Measurements from ENCODE around the gene EIF3D. TPM values are rescaled to one million over a fixed set of nuclear protein-coding genes. Genes with fewer than 3 reads are reported as not detected.
A peak's percentile ranks its signal among the peaks of the same experiment; 100 is the strongest.
"Not testable (repeated sequence)": the region's sequence is repeated elsewhere in the genome, so short reads cannot be mapped to it uniquely, and the experiment has no call there.

Gene EIF3D
- polyA plus RNA-seq, 3 donors: 261 to 323 (median 296) TPM

DNA sequence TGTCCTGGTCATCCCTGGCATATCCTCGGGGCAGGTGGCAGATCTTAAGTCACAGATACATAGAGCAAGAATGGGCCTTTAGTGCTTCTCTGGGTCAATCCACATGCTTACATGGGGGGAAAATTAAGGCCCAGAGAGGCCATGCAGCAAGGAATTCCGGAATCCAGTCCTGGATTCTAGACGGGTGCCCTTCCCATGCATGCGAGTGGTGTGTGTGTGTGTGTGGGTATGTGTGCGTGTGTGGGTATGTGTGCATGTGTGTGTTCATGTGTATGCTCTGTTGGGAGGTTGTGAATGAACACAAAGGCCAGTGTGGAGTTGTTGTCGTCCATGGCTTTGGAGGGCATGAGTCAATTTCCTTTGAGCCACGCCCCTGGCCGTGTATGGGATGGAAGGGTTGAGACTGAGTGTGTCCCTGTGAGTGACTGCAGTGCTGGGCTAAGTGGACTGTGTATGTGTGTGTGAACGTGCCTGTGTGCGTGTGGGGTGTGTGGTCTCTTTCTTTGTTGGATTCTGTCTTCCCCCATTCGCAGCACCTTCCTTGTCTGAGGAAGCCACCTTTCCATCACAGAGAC lies 33.4 kb upstream of the EIF3D start:
- DNase-seq: no peak

DNA sequence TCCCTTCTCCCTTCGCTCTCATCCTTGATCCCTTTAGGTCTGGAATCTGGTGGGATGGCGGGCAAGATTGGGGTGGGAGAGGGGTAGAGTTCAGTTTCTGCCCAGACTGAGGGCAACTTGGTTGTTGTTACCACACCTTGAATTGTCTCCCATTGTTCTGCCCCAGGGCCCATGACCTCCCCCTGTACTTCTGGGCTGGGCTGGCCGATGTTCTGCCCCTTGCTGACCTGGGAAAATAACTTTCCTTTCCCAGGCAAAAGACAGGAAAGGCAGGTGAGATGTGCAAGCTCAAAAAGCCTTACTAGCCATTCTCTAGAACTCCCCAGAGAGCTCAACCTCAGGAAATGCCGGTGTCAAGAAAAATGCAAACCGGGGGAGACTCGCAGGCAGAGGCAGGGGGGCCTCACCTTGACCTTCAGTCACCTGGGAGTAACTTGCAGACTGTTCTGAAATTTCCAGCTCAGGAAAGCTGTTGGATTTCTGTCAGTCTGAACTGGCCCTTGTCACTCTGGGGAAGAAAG lies 32.4 kb upstream of the EIF3D start:
- DNase-seq: no peak

DNA sequence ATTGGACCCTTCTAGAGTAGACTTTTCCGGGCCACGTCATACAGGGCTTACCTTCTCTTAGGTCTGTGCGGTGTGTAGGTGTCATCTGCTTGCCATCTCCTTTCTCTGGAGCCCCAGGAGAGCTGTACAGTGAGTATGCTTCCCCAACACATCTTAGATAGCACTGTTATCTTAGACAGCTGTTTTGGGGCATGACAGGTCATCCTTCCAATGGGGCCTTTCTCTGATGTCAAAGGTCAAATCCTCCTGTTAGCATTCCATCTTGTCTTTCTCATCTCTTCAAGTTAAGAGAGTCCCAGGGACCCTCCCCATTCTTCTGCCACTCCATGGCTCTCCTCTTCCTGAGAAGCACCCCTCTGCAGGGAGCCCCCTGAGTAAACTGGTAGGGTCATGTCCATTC lies 31.0 kb upstream of the EIF3D start:
- no peak for DNase-seq

DNA sequence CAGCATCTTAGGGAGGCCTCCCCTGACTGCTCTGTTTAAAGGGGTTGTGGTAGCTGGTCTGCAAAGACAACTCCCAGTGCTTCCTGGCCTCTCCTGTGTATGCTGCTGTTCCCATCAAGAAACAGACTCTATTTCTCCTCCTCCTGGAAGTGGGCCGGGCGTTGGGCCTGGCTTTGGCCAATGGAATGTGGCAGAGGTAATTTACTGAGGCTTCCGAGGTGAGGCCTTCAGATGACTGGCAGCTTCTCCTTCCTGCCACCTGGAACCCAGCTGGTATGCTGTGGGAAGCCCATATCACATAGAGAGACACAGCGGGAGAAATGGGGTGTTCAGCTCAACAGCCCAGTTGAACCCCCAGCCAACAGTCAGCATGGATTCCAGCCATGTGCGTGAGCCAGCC lies 25.1 kb upstream of the EIF3D start:
- DNase-seq: no peak

DNA sequence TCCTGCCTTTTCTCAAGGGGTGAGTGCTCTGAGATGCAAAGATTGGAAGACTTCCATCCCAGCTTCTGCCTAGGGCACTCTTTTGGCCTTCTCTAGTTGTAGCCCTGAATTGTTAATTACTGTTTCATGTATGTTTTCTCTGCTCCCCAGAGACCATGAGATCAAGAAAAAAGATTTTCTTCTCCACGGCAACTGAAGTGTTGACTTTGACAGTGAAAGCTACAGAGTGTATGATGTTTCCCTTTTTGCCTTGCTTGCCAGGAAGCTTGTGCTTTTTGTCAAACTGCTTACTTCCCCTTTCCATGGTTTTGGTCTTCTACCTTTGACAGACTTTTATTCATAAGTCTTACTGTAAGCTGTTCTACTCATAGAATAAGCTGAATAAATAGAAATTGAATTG lies 23.3 kb upstream of the EIF3D start:
- DNase-seq: no peak

DNA sequence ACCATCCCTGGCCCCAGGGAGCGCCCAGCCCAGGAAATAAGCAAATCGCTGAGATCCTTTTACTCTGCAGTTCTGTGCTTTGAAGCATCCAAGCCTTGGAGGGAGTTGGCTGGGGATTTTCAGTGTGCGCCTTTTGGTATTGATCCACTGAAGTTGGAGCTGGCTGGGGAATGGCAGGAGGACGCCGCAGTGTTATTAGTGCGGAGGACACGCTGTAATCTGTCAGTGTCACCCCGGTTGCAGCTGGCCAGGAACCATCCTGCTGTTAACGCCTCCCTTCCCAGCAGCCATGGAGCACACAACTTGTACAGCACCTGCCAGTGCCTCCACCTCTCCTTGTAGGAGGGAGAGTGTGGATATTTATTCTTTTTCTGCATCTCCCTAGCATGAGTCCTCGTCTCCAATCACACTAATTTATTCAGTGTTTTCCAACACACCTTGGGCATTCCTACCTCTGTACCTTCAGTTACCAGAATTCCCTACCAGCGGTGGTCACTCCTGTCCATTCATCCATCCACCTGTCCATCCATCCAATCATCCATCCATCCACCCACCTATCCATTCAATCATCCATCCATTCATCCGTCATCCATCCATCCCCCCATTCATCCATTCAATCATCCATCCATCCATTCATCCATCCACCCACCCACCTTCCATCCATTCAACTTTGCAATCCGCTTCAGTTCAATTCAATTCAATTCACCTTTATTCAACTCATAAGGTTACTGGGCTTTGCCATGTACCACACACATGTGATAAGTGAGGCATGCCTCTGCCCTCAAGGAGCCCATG lies 21.9 kb upstream of the EIF3D start:
- no peak for DNase-seq

DNA sequence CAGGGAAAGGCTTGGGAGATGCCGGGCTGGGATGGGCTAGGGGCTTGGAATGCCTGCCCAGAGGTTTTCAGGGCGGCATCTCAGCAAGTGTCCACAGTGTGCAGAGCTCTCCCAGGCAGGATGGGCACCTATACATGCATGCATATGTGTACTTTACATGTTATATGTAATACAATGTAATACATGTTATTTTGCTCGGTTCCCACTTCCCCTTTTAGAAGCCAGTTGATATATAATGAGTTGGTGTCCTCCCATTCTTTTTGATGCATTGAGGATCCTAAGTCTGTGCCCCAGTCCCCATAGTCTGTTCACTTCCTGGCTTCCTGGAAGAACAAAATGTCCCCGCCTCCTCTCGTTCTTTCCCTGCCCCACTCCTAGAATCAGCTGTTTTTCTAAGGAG lies 20.1 kb upstream of the EIF3D start:
- DNase-seq: no peak

DNA sequence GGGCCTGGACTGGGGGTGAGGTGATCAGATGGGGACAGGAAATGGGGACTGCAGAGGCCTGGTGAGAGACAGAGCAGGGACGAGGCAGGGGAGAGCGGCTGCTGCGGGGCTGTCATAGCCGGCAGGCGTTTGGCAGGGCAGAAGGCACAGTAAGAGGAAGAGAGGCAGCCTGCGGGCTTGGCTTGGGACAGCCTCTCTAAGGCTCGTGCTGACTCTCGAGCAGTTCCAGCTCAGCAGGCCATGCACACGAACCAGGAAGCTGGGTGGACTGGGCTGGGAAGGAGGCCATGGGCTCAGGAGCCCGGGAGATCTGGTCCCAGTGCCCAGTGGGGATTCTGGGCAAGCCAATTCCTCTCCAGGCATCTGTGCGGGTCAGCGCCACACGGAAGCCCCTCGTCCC lies 19.6 kb upstream of the EIF3D start:
- no peak for DNase-seq

DNA sequence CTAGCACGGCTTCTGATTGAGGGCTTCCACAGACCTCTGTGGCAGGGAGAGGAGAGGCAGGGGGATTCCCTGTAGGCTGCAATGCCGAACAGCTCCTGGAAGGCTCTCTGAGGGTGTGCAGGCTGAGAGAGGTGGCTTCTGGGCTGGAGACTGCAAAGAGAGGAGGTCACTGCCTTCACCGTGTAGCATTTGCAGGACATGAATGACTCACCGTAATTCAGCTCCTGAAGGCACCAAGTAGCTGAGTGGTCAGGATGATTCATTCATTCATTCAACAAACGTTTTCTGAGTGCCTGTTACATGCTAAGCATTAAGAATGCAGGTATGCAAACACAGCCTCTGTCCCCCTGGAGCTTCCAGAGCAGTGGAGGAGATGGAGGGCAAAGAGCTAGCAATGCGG lies 18.0 kb upstream of the EIF3D start:
- DNase-seq: no peak

DNA sequence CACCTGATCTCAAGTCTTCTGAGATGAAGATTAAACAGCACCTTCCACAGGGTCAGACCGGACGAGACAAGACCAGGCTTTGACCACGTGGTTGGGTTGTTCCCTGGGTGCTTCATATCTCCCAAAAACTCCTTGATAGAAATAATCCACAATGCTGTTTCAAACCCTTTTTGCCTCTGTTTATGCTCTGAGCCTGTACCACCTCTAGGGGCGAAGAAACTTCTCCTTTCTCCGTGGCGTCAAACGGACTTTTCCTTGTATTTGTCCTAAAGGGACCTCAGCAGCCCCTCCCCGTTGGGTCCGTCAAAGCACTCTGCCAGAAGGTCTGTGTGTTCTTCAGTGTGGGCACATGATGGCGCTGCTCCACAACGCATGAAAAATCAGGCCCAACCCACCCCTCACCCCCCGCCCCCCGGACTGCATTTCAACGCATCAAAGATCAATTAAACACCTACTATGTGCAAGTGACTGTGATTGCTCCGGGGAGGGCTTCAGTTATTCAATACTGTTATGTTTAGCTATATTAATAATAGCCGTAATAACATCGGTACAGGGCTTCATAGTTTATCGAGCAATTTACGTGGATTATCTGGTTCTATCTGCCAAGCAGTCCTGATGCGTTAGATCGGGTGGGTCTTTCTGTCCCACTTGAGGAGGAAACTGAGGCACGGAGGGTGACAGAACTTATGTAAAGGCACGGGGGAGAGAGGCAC lies 17.3 kb upstream of the EIF3D start:
- peak; percentile 38 for DNase-seq

DNA sequence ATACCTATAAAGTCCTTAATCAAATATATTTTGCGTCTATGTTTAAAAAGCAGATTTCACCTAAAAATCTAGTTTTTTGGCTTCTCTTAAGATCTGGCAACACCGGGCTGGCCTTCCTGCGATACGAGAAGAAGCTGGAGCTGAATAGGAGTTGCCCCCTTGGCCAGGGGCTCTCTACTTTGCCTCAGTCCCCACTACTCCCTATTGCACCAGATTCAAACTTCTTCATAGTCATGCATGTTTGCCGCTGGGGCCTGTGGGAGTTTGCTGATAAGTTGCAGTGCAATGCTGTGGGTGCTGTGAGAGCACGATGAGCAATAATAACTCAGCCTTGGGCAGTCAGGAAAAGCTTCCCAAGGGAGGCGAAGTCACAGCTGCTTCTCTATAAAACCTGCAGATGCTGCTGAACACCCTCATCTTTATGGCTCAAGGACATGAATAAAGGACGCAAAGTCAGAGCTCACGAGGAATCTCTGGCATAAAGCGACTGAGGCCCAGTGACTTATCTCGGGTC lies 15.2 kb upstream of the EIF3D start:
- DNase-seq: no peak

DNA sequence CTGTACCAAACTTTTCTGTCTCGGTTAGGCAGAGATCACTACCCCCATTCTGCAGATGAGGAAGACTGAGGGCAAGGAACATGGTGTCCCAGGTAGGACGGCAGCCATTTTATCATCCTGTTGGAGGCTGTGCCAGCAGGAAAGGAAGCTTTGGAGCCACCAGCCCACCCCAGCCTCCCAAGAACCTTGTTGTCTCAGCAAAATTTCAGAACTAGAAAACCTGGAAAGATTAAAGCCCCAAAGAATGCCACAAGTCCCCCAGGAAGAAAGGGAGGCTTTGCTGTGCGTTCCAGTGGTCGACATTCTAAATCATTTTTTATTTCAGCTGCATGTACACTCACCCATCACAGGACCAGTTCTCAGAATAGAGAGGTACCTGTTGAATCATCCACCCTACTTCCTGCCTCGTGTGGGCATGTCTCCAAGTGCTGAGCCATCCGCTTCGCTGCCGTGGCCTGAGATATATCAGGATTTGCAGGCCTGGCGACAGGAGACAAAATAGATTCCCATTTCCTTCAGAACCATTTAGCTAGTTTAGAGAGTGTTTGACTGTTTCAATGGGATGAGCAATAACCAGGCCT lies 13.0 kb upstream of the EIF3D start:
- no peak for DNase-seq

DNA sequence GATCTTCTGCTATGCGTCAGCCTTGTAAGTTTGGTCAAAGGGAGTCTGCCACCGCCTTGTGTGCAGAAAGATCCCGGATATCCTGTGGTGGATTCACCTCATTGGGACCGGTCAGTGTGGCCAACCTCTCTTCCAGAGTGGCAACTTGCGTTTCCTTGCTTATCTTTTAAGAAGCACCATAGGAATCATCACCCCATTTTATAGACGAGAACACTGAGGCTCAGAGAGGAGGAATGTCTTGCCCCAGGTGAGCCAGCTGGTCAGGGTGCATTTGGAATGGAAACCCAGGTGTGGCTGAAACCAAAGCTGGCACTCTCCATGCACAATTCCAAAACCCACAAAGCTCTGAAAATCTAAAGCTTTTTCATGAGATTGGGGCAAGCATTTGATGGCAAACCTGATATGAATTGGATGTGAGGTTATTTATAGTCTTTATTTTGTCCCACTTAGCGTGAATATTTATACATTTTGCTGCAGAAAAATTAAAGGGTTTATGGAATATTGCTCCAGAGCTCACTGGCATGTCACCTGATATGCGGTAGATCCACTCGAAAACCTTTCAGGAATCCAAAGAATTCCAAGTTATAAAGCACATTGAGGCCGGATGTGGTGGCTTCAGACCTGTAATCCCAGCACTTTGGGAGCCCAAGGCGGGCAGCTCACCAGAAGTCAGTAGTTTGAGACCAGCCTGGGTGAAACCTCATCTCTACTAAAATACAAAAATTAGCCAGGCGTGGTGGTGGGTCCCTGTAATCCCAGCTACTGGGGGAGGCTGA lies 12.1 kb upstream of the EIF3D start:
- peak; percentile 54 for DNase-seq

DNA sequence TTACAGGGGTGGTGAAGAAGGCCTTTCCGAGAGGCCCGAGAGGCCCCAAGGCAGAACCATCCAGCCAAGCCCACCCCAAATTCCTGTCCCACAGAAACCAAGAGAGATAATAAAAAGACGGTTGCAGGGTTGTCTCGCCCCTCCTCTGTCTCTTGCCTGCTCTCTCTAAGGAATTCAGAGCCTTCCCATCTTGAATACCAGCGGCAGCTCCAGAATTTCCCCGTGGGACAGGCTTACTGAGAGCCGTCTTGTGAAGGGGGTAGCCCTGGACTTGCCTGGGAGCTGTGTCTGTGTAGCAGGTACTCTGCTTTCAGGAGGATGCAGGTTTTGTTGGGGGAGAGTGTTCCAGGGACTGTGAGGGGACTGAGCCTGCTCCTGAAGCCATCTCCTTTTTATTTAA lies 9.6 kb upstream of the EIF3D start:
- no peak for DNase-seq

DNA sequence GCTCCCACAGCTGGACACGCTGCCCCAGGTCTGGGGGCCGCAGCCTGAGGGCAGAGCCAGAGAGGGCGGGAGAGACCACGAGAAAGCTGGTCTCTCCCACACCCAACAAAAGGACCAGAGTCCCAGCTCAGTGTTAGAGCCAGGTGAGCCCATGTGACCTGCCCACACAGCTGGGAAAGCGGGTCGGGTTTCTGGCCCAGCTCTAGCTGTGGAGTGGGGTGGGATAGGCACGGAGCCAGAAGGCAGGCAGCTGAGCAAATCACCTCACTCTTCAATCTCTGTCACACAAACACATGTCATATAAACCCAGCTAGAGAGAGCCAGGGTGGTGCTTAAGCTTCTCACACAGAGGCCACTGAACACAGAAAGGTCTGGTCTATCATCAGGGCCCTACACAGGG lies 7.8 kb upstream of the EIF3D start:
- peak; percentile 24 for DNase-seq

DNA sequence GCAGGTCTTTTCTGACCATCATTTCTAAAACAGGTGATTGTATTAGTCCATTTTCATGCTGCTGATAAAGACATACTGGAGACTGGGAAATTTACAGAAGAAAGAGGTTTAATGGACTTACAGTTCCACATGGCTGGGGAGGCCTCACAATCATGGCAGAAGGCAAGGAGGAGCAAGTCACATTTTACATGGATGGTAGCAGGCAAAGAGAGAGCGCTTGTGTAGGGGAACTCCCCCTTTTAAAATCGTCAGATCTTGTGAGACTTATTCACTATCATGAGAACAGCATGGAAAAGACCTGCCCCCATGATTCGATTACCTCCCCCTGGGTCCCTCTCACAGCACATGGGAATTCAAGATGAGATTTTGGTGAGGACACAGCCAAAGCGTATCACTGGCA lies 4.4 kb upstream of the EIF3D start:
- DNase-seq: not testable (repeated sequence)

DNA sequence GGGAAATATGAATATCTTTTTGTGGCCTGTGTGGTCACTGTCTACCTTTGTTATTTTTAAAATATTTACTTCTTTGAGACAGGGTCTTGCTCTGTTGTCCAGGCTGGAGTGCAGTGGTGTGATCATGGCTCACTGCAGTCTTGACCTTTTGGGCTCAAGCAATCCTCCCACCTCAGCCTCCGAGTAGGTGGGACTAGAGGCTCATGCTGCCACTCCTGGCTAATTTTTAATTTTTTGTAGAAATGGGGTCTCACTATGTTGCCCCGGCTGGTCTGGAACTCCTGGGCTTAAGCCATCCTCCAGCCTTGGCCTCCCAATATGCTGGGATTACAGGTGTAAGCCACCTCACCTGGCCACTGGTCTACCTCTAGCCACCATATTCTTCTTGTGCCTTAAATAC lies 3.5 kb upstream of the EIF3D start:
- DNase-seq: no peak

DNA sequence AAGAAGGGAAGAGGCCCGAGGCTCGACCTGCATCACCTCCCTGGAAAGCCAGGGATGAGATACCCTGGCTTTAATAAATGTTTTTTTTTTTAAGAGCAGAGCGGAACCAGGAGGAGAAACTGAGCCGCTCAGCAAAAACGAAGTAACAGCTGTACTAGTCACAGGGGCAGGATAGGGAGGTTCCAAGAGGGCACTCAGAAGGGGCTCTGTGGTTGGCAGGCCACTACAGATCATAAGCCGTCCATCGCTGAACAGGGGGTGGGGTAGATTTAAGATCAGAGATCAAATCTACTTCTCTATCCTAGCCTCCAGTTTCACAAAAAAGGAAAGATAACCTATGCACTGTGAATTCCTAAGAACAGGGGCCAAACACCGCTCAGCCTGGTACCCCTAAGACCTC lies 625 bp downstream of the EIF3D start:
- DNase-seq: no peak

DNA sequence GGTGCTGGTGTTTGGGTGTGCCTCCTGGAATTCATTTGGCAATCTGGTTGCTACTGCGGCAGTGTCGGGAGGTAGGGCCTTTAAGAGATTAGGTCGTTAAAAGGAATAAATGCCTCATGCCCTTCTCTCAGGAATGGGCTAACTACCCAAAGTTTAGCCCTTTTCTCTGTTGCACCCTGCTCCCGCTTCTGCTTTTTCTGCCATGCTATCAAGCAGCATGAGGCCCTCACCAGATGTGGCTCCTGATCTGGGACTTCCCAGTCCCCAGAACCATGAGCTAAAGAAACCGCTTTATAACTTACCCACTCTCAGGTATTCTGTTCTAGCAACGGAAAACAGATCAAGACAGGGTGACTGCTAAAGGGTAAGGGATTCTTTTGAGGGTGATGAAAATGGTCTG lies 6.3 kb downstream of the EIF3D start:
- DNase-seq: no peak

DNA sequence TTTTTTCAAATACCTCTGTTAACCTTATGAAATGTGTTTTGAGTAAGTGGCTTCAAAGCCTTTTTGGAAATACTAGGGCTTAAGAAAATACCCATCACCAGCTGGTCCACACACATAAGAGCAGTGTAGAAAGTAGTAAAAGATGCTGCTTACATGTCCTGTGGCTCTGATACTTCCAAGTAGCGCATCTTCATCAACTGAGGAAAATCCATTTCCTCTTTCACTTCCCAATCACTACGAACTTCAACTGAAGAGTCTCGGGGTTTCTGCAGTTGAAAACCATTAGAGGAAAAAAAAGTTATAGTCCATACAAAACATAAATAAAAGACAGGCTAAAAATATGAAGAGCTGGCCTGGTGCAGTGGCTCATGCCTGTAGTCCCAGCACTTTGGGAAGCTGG lies 8.5 kb downstream of the EIF3D start:
- DNase-seq: no peak

DNA sequence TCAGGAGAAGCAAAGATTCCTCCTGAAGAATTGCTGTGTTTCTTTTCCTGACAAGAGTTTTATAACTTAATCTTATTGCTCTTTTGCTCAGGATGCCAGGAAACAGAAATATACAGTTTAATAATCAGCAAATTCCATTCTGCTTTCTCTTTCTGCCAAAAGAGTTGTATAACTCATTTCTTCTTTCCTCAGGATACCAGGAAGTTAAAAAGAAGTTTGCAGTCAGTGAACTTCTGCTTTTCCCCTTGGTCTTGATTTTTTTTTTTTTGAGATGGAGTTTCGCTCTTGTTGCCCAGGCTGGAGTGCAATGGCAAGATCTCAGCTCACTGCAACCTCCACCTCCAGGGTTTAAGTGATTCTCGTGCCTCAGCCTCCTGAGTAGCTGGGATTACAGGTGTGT lies 9.1 kb downstream of the EIF3D start:
- DNase-seq: not testable (repeated sequence)

DNA sequence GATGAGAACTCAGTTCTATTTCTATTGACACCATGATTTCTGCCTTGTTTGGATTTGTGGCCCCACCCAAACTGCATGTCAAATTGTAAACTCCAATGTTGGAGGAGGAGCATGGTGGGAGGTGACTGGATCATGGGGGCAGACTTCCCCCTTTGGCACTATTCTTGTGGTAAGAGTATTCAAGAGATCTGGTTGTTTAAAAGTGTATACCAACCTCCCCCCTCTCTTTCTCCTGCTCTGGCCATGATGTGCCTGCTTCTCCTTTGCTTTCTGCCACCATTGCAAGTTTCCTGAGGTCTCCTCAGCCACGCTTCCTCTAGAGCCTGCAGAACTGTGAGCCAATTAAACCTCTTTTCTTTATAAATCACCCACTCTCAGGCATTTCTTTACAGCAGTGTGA lies 14.2 kb downstream of the EIF3D start:
- DNase-seq: no peak

Measured in renal pelvis (tissue), 4 donors.